ENCODE data around the gene JARID2.

DNA sequence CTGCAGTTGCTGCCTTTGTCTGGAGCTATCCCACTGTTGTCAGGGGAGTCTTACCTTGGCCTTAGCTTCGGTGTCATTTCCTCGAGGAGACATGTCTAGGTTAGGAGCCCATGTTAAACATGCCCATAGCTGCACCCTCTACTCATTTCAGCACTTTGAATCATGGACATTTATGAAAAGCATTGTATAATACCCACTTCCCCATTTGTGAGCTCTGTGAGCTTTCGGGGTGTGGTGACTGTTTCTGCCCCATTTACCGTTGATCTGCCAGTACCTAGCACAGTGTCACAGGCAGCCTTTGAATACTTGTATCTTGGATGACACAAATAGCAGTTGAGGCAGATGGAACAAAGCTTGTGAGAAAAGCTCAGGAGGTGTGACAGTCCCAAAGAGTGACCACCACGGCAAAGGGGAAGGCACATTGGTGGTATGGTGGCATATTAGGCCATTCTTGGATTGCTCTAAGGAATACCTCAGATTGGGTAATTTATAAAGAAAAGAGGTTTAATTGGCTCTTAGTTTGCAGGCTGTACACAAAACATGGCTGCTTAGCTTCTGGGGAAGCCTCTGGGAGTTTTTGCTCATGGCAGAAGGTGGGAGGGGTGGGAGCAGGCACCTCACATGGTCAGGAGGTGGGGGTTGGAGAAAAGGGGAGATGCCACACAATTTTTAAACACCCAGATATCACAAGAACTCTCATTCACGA, 42.0 kb downstream of the JARID2 start:
- no peak for TF ChIP-seq EZH2 (IDR thresholded peaks at IDR 0.05; ENCODE audit: borderline replicate concordance, low read length)
- TF ChIP-seq, protein P1, sequence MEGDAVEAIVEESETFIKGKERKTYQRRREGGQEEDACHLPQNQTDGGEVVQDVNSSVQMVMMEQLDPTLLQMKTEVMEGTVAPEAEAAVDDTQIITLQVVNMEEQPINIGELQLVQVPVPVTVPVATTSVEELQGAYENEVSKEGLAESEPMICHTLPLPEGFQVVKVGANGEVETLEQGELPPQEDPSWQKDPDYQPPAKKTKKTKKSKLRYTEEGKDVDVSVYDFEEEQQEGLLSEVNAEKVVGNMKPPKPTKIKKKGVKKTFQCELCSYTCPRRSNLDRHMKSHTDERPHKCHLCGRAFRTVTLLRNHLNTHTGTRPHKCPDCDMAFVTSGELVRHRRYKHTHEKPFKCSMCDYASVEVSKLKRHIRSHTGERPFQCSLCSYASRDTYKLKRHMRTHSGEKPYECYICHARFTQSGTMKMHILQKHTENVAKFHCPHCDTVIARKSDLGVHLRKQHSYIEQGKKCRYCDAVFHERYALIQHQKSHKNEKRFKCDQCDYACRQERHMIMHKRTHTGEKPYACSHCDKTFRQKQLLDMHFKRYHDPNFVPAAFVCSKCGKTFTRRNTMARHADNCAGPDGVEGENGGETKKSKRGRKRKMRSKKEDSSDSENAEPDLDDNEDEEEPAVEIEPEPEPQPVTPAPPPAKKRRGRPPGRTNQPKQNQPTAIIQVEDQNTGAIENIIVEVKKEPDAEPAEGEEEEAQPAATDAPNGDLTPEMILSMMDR (conservative IDR thresholded peaks at IDR 0.05 in 1 of 2, IDR thresholded peaks at IDR 0.05 in 1 of 2; ENCODE audit: extremely low read depth in 1 of 2, insufficient read depth in 1 of 2, low read depth in 1 of 2, low read length in 2 of 2), result no peak

Data from mammary epithelial cell (primary cell).